ENCODE results near the gene SIK2. TPM values are rescaled to one million over a fixed set of nuclear protein-coding genes. Genes with fewer than 3 reads are reported as not detected.

Gene SIK2
- total and polyA plus RNA-seq, 2 donors (not counting 3 experiments of a cell fraction or from before 2014, with no cell fraction given) = 14.6 to 17.1 TPM

GRCh38 chr11:111697933-111698371 is 95.7 kb downstream of the SIK2 start:
- Histone ChIP-seq H3K4me3 (replicated peaks in 1 of 3; ENCODE audit: insufficient read depth in 1 of 3, low read depth in 1 of 3, low read length in 3 of 3) (no peak overlapping the region), H3K79me2 (ENCODE audit: control insufficient read depth, insufficient read depth, low read length) (no peaks in the 10 kb centered on the region), H3K36me3 (ENCODE audit: control insufficient read depth in 2 of 2, extremely low read depth in 1 of 2, insufficient read depth in 2 of 2, low read length in 2 of 2) (no peaks in the 10 kb centered on the region), H3K4me1 (ENCODE audit: control insufficient read depth, extremely low read depth, insufficient read depth, low read length) (no peaks in the 10 kb centered on the region), H4K20me1 (replicated peaks; ENCODE audit: control insufficient read depth, extremely low read depth, insufficient read depth, low read length) (no peaks in the 10 kb centered on the region), H3K27ac (ENCODE audit: insufficient read depth, low read depth, low read length) (no peak overlapping the region), H2AFZ (ENCODE audit: low read depth, low read length) (no peak overlapping the region), H3K4me2 (ENCODE audit: insufficient read depth, low read length) (no peak overlapping the region), H3K9ac (replicated peaks; ENCODE audit: extremely low read depth, insufficient read depth, low read length) (no peak overlapping the region), H3K9me3 (replicated peaks; ENCODE audit: control insufficient read depth, insufficient read depth, low read length) (no peaks in the 10 kb centered on the region), H3K9me1 (replicated peaks; ENCODE audit: control insufficient read depth, extremely low read depth, insufficient read depth, low read length) (no peaks in the 10 kb centered on the region), H3K27me3 (ENCODE audit: control insufficient read depth in 2 of 2, insufficient read depth in 2 of 2, low read length in 2 of 2) (no peaks in the 10 kb centered on the region)
- dilution Hi-C loops (cut with MboI; ENCODE audit: extremely low pct_ligation_motif_present, low sequenced_read_pairs) = no loop called here
- DNase-seq (ENCODE audit: low read depth, low spot score) = no peak
- ChIA-PET CTCF (interaction anchor here (0.9 kb wide), 1 partner anchor 93 kb away, joined by 3 read pairs; no protein-coding TSS in a partner anchor), POLR2A (no interaction called here)
- no TSS peak for BruUV-seq (replicated peaks)
- TF ChIP-seq FOS (IDR thresholded peaks at IDR 0.05; ENCODE audit: borderline replicate concordance, insufficient read depth, low read length) = no peak
- no peak for TF ChIP-seq GATA2 (IDR thresholded peaks at IDR 0.05; ENCODE audit: insufficient read depth, insufficient read length, low read depth, low read length)
- no peak for TF ChIP-seq MYC (IDR thresholded peaks at IDR 0.05; ENCODE audit: low read depth, low read length)
- TF ChIP-seq JUN (IDR thresholded peaks at IDR 0.05; ENCODE audit: borderline replicate concordance, insufficient read depth, insufficient read length, low read depth) = no peak
- intact Hi-C loops (cut with micrococcal nuclease) = no loop called here
- FAIRE-seq = no peak

- dilution Hi-C loops (cut with MboI; ENCODE audit: extremely low pct_ligation_motif_present, low sequenced_read_pairs) = no loop called here
- Histone ChIP-seq H4K20me1 (replicated peaks; ENCODE audit: control insufficient read depth, extremely low read depth, insufficient read depth, low read length) (no peaks in the 10 kb centered on the region), H3K4me2 (ENCODE audit: insufficient read depth, low read length) (no peak overlapping the region), H3K79me2 (ENCODE audit: control insufficient read depth, insufficient read depth, low read length) (no peaks in the 10 kb centered on the region), H3K27ac (ENCODE audit: insufficient read depth, low read depth, low read length) (no peak overlapping the region), H3K27me3 (ENCODE audit: control insufficient read depth in 2 of 2, insufficient read depth in 2 of 2, low read length in 2 of 2) (no peaks in the 10 kb centered on the region), H3K9me3 (replicated peaks; ENCODE audit: control insufficient read depth, insufficient read depth, low read length) (no peaks in the 10 kb centered on the region), H3K4me3 (replicated peaks in 1 of 3; ENCODE audit: insufficient read depth in 1 of 3, low read depth in 1 of 3, low read length in 3 of 3) (no peak overlapping the region), H3K4me1 (ENCODE audit: control insufficient read depth, extremely low read depth, insufficient read depth, low read length) (no peaks in the 10 kb centered on the region), H3K9me1 (replicated peaks; ENCODE audit: control insufficient read depth, extremely low read depth, insufficient read depth, low read length) (no peaks in the 10 kb centered on the region), H2AFZ (ENCODE audit: low read depth, low read length) (no peak overlapping the region), H3K36me3 (ENCODE audit: control insufficient read depth in 2 of 2, extremely low read depth in 1 of 2, insufficient read depth in 2 of 2, low read length in 2 of 2) (no peaks in the 10 kb centered on the region), H3K9ac (replicated peaks; ENCODE audit: extremely low read depth, insufficient read depth, low read length) (no peak overlapping the region)
- no peak for FAIRE-seq
- DNase-seq (ENCODE audit: low read depth, low spot score) = no peak
- intact Hi-C loops (cut with micrococcal nuclease) = no loop called here
- ChIA-PET CTCF (interaction anchor here (1.0 to 1.4 kb wide), 4 partner anchors 9 to 94 kb away, joined by 3 to 4 read pairs (median 3); no protein-coding TSS in a partner anchor), POLR2A (no interaction called here)
- no peak for TF ChIP-seq MAX (IDR thresholded peaks at IDR 0.05; ENCODE audit: insufficient read depth, insufficient read length)
- no peak for TF ChIP-seq POLR2AphosphoS5 (IDR thresholded peaks at IDR 0.05; ENCODE audit: insufficient read depth, low read depth, low read length)
- TF ChIP-seq CTCF (IDR thresholded peaks at IDR 0.05; ENCODE audit: extremely low read depth in 1 of 2, insufficient read depth in 1 of 2, low read depth in 1 of 2, low read length in 2 of 2) = no peak
- TF ChIP-seq FOS (IDR thresholded peaks at IDR 0.05; ENCODE audit: borderline replicate concordance, insufficient read depth, low read length) = no peak
- no peak for TF ChIP-seq JUN (IDR thresholded peaks at IDR 0.05; ENCODE audit: borderline replicate concordance, insufficient read depth, insufficient read length, low read depth)
- TF ChIP-seq POLR2A (IDR thresholded peaks at IDR 0.05; ENCODE audit: low read depth, low read length) = no peak
- TF ChIP-seq MYC (IDR thresholded peaks at IDR 0.05; ENCODE audit: low read depth, low read length) = no peak
- no peak for TF ChIP-seq GATA2 (IDR thresholded peaks at IDR 0.05; ENCODE audit: insufficient read depth, insufficient read length, low read depth, low read length)
- no peak for TF ChIP-seq EZH2 (IDR thresholded peaks at IDR 0.05; ENCODE audit: borderline replicate concordance, low read depth, low read length, severe bottlenecking)
- BruUV-seq (replicated peaks) = no TSS peak
Observed at GRCh38 chr11:111698852-111699559, 96.8 kb downstream of the SIK2 start.
